K562 treated with DMSO at 1 percent for 4 hours (cell line): Measurements from ENCODE around the gene CELF1. TPM values are rescaled to one million over a fixed set of nuclear protein-coding genes. Genes with fewer than 3 reads are reported as not detected.

Experiments used
- total RNA-seq: library from RNA; unstranded; fragments of 300-600 nt; gene quantifications from 2 replicates; pipeline ENCODE4 v1.2.3, GENCODE V29; 2022; ENCODE audit not compliant: insufficient read depth

The CELF1 gene
- total RNA-seq = 20.6 and 28.5 TPM in 2 replicates

DNA sequence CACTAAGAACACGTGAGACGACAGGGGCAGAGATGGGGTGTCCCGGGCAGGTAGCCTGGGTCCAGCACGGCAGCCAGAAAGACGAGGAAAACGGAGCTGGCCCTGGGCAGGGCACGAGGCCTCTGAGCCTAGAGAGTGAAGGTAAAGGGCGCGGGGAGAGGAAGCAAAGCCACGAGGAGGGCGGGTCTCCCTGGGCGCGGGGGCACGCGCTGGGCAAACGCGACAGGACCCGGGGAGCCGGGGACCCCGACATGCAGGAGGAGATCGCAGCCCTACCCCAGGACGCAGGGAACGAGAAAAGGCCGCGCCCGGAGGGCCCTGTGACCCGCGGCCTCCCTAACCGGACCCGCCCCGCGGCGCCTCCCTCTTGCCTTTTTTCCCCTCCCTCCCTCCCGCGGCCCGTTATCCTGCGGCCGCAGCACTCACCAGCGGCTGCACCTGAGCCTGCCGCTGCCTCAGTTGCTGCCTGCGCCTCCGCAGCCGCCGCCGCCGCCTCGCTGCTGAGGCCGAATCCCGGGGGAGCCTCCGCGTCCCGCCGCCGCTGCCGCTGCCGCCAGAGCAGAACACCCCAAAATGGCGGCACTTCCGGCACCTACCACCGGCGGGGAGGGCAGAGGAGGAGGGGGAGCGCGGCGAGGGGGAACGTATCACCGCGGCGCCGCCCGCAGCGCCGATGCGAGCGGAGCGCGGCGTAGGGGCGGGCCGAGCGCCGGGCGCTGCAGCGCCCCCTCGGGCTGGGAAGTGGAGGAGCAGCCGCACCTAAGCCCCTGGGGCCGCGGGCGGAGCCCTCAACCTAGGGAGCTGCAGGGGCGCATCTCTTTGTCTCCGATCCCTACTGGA is at the start of gene CELF1:
Gene CELF1, minus strand, starts transcription at position 567 of the 840 bp plus-strand sequence. CDS start 53,609 bp downstream, outside the sequence.

DNA sequence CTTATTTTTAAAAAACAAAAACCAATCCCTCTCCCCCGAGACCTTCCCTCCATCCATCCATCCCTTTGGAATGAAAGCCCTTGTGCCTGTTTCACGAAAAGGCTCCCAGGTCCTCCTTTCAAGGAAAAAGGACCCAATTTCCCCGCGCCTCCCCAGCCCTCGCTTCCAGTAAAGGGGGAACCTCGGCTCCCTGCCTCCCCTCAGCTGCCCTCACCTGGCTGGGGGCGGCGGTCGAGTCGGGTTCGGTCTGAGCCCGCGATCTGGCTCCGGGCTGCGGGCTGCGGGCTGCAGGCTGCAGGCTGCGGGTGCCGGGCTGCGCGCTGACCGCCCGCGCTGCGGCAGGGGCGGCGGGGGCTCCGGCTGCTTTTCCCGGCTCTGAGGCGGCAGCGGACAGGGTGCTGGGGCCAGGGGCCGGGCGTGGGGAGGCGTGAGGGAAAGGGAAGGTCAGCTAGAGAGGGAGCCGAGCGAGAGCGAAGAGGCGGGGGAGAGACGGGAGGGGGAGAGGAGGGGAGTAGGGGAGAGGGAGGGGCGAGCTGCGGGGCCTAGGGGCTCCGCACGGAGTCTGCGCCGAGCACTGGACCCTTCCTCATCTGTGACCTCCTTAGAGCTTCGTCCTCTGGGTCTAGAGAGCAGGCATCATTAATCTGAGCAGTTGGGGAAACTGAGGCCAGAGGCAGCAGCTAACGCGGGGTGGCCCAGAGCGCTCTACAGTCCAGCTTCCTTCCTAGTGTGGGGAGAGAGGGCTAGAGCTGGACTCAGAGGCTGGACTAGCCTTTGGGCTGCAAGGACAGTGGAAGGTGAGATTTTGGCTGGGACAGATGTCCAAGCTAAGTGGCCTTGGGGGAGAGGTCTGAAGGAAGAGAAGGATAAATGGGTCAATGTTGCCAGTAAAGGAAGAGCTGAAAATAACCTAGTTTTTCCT is 41.3 kb upstream of the CELF1 start, which contains the start of gene C1QTNF4:
Gene C1QTNF4, minus strand, starts transcription at position 478 of the 922 bp plus-strand sequence. CDS start 3,601 bp downstream, outside the sequence.

DNA sequence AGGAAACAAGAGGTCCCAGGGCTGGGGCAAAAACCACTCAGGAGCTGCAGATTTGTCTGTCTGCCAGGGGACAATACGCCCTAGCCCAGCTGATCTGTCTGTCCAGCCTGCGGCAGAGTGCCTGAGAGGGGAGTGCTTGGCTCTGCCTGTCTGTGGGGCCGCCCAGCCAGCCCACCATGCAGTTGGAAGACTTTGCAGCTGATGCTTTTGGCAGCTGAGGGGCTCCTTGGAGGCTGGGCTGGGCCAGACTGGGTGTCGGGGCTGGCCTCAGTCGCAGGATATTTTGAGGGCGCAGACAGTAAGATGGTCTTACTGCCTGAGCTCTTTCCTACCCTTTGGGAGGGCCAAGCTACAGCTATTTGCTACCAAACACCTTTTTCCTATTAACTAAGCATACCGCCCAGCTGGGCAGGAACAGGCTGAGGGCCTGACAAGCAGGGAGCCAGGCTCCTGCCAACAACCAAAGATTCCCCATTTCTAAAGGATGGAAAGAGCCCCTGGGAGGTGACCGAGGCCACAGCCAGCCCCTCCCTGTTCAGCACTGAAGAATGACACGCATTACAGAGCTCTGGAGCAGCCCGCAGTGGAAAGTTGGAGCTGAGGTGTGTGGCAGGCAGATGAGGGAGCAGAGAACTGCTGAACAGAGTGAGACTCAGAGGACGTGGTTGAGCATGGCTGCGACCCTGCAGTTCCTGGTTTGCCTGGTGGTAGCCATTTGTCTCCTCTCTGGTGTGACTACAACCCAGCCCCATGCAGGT is 33.3 kb upstream of the CELF1 start, which contains the start of gene FAM180B:
Gene FAM180B, plus strand, starts transcription at position 581 of the 758 bp plus-strand sequence. Its CDS starts 91 bp downstream, at position 672.

DNA sequence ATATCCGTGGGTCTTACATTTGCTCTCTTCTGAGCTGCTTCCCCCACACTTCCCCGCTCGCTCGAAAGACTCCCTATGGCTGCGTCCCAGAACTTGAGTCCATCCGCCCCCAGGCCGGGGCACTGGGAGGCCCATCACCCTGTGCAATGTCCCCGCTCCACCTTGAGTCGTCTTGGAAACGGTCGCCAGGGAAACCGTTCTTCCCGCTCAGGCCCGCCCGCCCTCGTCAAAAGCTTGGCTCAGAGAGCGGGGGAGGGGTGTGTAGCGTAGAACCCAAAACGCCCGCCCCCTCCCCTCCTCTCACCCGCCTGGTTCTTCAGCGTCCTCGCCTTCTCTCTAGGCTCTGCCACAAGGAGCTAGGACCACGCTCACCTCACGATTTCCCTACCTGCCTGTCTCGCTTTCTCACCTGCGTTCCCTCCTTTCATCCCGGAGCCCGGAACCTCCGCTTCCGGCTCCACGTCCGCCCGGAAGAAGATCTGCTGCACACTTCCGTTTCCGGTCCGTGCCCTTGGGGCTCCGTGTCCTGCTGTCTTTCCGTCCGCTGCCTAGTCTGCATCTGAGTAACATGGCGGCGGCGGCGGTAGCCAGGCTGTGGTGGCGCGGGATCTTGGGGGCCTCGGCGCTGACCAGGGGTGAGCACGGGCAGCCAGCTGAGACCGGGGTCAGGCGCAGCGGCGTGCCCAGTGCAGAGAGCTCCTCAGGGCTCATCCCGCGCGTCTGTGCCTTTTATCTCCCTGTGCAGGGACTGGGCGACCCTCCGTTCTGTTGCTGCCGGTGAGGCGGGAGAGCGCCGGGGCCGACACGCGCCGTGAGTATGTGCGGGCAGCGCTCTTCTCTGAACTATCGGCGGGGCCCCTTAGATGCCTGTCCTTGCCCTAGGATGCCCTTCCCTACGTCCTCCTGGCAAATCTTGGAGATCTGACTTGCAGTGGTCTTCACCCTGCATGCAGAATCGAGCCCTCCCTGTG is 25.9 kb upstream of the CELF1 start, which contains the start of the genes KBTBD4 and NDUFS3:
Gene KBTBD4, minus strand, starts transcription at position 447 of the 971 bp plus-strand sequence. Its CDS starts 19 bp downstream, at position 428.
Gene NDUFS3, plus strand, starts transcription at position 551 of the 971 bp plus-strand sequence. Its CDS starts 18 bp downstream, at position 569.

DNA sequence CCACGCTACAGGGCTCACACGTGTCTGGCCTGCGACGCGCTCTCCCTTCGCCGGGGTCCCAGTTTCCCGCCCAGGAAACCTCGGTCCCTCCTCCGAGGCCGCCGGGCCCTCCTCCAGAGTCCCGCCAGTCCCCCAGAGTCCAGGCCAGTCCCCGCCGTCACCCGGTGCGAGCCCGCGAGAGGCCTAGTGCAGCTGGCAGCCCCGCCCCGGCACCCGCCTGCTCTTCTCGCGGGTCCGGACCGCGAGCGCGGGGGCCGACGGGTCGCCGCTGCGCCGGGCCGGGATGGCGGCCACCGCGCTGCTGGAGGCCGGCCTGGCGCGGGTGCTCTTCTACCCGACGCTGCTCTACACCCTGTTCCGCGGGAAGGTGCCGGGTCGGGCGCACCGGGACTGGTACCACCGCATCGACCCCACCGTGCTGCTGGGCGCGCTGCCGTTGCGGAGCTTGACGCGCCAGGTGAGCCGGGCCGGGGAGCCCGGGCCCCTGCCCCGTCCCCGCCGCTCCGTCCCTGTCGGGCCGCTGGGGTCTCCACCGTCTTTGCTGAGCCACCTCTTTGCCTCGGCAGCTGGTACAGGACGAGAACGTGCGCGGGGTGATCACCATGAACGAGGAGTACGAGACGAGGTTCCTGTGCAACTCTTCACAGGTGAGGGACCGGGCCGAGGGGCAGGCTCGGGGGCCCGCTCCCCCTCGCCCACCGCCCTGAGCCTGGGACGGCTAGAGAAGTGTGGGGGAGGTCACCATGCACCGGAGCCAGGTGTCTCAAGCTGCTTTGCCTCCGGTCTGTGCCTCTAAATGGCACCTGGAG is 12.6 kb upstream of the CELF1 start, which contains the start of gene PTPMT1:
Gene PTPMT1, plus strand, starts transcription at position 260 of the 809 bp plus-strand sequence. Its CDS starts 24 bp downstream, at position 284.

DNA sequence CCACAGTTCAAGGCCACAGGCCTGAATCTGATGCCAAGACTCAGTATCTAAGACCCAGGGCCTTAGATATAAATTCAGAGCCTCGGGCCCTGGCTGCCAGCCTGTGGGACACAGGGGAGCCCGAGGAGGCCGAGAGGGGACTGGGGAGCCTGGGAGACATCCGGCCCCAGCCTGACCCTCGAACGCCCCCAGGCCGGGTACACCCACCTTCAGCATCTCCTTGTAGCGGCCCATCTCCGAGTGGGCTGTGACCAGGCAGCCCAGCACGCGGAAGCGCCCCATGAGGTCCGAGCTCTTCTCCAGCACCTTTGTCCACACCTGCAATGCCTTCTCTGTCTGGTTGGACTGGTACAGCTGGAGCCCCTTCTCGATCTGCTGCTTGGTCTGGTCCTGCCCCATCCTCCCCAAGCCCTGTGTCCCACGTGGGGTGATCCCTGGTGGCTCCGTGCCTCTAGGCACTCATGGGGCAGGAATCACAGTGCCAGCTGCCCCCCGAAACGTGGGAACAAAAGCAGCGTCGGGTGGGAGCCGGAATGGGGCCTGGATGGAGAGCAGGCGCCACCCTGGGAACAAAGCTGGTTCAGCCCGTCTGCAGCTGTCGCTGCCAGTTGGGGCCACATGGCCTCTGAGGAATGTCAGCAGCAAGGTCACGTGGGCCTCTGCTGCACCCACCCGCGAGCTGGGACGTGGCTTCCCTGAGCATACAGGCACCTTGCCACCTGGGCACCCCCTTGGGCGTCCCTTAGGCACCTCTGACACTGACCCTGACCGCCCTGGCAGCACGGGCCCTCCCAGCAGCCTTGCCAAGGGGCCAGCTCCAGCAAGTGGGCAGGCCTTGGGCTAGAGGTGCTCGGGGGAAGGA is 104.1 kb downstream of the CELF1 start, which contains the start of gene RAPSN:
Gene RAPSN, minus strand, starts transcription at position 571 of the 862 bp plus-strand sequence. Its CDS starts 172 bp downstream, at position 399.

DNA sequence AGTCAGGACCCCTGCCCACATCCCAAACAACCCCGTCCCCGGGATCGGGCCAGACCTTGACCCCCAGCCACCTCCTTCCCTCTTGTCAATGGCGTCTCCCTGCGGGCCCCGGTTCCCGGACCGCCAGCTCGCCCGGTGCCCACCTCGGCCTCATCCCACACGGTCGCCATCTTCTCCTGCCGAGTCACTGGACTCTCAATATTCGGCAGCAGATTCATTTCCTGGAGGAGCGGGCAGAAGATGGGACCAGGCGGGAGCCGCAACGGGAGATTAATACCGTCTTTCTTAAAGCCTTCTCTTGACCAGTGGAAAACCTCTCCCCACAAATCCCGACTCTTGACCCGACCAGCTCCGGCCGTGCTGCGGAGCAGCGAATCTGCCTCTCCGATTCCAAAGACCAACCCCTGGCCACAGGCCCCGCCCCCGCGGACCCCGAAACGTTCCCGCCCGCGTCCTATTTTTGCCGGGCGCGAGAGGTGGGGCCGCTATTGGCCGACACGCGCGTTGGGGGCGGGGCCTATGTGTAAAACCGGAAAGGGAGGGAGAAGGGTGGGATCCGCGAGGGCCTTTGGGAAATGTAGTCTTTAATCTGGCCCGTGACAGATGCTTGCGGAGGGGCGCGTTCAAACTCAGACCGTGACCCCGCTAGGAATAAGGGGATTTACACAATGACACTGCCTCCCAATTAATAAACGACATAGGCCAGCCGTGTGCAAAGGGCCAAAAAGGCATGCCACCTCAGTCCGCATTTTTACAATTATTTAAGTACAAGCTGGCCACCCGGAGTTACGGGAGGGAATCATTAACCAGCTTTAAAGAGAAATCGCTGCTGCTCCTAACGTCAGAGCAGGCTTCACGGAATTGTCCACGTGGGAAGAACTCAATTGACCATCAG is 126.6 kb downstream of the CELF1 start, which contains the start of gene PSMC3:
Gene PSMC3, minus strand, starts transcription at position 378 of the 895 bp plus-strand sequence. Its CDS starts 160 bp downstream, at position 218.

Other genes with a start within 250 kb of the CELF1 start
- not detected in 2 replicates for gene MYBPC3, start 200.4 kb downstream of the CELF1 start, total RNA-seq
- 88.6 and 115 TPM in 2 replicates for gene SPI1, start 174.6 kb downstream of the CELF1 start, total RNA-seq
- 19.1 and 32.3 TPM in 2 replicates for gene SLC39A13, start 144.5 kb downstream of the CELF1 start, total RNA-seq
- 226 and 257 TPM in 2 replicates for gene PSMC3, start 126.7 kb downstream of the CELF1 start, total RNA-seq
- 0.86 TPM in 1 of 2 replicates, not detected in the other for gene RAPSN, start 104.0 kb downstream of the CELF1 start, total RNA-seq
- 91.8 and 92.5 TPM in 2 replicates for gene PTPMT1, start 12.5 kb upstream of the CELF1 start, total RNA-seq
- 7.0 and 9.6 TPM in 2 replicates for gene KBTBD4, start 25.8 kb upstream of the CELF1 start, total RNA-seq
- 165 and 180 TPM in 2 replicates for gene NDUFS3, start 25.9 kb upstream of the CELF1 start, total RNA-seq
- not detected in 2 replicates for gene FAM180B, start 33.5 kb upstream of the CELF1 start, total RNA-seq
- gene C1QTNF4, start 41.3 kb upstream of the CELF1 start, total RNA-seq = not detected in 2 replicates
- gene MTCH2, start 89.4 kb upstream of the CELF1 start, total RNA-seq = 53.8 and 63.5 TPM in 2 replicates
- gene AGBL2, start 162.2 kb upstream of the CELF1 start, total RNA-seq = 0.88 TPM in 1 of 2 replicates, not detected in the other
- 43.1 and 45.9 TPM in 2 replicates for gene FNBP4, start 214.2 kb upstream of the CELF1 start, total RNA-seq